ENCODE results near the gene RNU1-3.
"Not testable (repeated sequence)": the region's sequence is repeated elsewhere in the genome, so short reads cannot be mapped to it uniquely, and the experiment has no call there.

DNA sequence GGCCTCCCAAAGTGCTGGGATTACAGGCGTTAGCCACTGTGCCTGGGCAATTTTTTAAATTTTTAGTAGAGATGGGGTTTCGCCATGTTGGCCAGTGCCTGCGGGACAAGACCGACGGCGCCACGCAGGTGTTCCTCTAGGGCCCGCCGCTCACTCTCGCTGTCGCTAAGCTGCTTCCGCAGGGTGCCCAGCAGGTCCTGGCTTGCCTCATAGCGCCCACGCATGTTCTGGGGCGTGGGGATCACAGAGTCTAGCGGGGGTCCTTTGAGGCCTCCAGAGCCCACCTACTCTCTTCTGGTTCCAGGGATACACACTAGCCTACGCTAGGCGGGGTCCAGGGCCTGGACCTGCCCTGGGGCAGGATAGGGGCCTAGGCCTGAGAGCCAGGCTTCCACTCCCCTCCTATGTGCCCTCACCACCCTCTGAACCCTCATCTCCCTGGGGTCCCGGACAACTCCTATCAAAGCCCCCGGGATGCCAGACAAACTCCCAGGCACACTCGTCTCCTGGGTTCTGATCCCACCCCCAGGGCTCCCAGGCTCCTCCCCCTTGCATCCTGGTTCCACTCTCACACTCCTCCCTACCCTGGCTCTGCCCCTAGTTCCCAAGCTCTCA is 36.7 kb downstream of the RNU1-3 start:
- TF ChIP-seq, protein P1, sequence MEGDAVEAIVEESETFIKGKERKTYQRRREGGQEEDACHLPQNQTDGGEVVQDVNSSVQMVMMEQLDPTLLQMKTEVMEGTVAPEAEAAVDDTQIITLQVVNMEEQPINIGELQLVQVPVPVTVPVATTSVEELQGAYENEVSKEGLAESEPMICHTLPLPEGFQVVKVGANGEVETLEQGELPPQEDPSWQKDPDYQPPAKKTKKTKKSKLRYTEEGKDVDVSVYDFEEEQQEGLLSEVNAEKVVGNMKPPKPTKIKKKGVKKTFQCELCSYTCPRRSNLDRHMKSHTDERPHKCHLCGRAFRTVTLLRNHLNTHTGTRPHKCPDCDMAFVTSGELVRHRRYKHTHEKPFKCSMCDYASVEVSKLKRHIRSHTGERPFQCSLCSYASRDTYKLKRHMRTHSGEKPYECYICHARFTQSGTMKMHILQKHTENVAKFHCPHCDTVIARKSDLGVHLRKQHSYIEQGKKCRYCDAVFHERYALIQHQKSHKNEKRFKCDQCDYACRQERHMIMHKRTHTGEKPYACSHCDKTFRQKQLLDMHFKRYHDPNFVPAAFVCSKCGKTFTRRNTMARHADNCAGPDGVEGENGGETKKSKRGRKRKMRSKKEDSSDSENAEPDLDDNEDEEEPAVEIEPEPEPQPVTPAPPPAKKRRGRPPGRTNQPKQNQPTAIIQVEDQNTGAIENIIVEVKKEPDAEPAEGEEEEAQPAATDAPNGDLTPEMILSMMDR (IDR thresholded peaks at IDR 0.05) = not testable (repeated sequence)
- TF ChIP-seq POLR2A (IDR thresholded peaks at IDR 0.05) = not testable (repeated sequence)

Data from lower leg skin (tissue), 3 donors.